HEK293 (cell line): ENCODE data around the gene G3BP1.
"Not testable (repeated sequence)": the region's sequence is repeated elsewhere in the genome, so short reads cannot be mapped to it uniquely, and the experiment has no call there.

Experiments
- CTCF ChIA-PET: fragments of 350-600 bp; formaldehyde crosslinking; extraction: SDS; loops from one replicate; lab custom pipeline; 2021; ENCODE audit warnings: antibody characterized with exemption; lab: Yijun Ruan, JAX
- POLR2A ChIA-PET: fragments of 300-600 bp; formaldehyde crosslinking; extraction: SDS; loops from one replicate; lab custom pipeline; 2020; ENCODE audit warnings: antibody characterized with exemption, inconsistent platforms; lab: Yijun Ruan, JAX
- H3K27ac ChIP-seq: fragments of 200-500 bp; sonication (Bioruptor generic); 2 replicates; pipeline ENCODE4 v1.5.1; 2014; ENCODE audit warnings: low read depth, low read length, control low read depth, inconsistent platforms; ENCODE audit errors: extremely low read depth
- H3K36me3 ChIP-seq, 2 experiments: fragments of 200-500 bp in 1 of 2; sonication (Bioruptor generic) in 1 of 2; 1 replicate in 1 of 2; 2 replicates in 1 of 2; pipeline ENCODE4 v1.5.1; 2014 to 2017; ENCODE audit warnings: inconsistent platforms in 2 of 2, low read length in 2 of 2; ENCODE audit not compliant: control insufficient read depth in 2 of 2, insufficient read depth in 1 of 2
- H3K4me1 ChIP-seq: fragments of 200-500 bp; sonication (Bioruptor generic); 2 replicates; pipeline ENCODE4 v1.5.1; 2014; ENCODE audit warnings: mild to moderate bottlenecking, low read length, inconsistent platforms; ENCODE audit not compliant: control insufficient read depth, insufficient read depth
- H3K4me3 ChIP-seq: 2 replicates; pipeline ENCODE4 v1.5.1; 2011; ENCODE audit warnings: low read depth, mild to moderate bottlenecking, control low read depth, low read length, moderate library complexity
- H3K9me3 ChIP-seq: fragments of 200-500 bp; sonication (Bioruptor generic); 2 replicates; pipeline ENCODE4 v1.5.1; 2014; ENCODE audit warnings: low read depth, low read length, inconsistent platforms; ENCODE audit not compliant: control insufficient read depth, insufficient read depth
- GLI2 ChIP-seq: fragments of 450-650 bp; formaldehyde crosslinking; IDR thresholded peaks from 2 replicates; pipeline ENCODE4; 2017; ENCODE audit warnings: missing biosample characterization, missing genetic modification characterization, low read depth, borderline replicate concordance
- ZFP69B ChIP-seq: fragments of 450-650 bp; formaldehyde crosslinking; IDR thresholded peaks from 2 replicates; pipeline ENCODE4 v1.5.1; 2016; ENCODE audit warnings: missing biosample characterization, missing genetic modification characterization
- ZNF146 ChIP-seq: fragments of 450-650 bp; formaldehyde crosslinking; IDR thresholded peaks from 2 replicates; pipeline ENCODE4 v1.5.1; 2016; ENCODE audit warnings: missing biosample characterization, missing genetic modification characterization
- ZNF335 ChIP-seq: fragments of 450-650 bp; formaldehyde crosslinking; conservative IDR thresholded peaks from 2 replicates; pipeline ENCODE4 v1.5.1; 2016; ENCODE audit warnings: missing biosample characterization, missing genetic modification characterization
- ZNF776 ChIP-seq: fragments of 450-650 bp; formaldehyde crosslinking; IDR thresholded peaks from 2 replicates; pipeline ENCODE4 v1.5.0; 2017; ENCODE audit warnings: missing biosample characterization, missing genetic modification characterization, borderline replicate concordance
- TF ChIP-seq, protein P1 (sequence below): fragments of 450-650 bp; formaldehyde crosslinking; IDR thresholded peaks from 2 replicates; pipeline ENCODE4 v1.5.1; 2017; ENCODE audit warnings: missing biosample characterization, missing genetic modification characterization

G3BP1 gene

GRCh38 chr5:151856861-151857260 lies 85.1 kb downstream of the G3BP1 start:
- TF ChIP-seq, protein P1, sequence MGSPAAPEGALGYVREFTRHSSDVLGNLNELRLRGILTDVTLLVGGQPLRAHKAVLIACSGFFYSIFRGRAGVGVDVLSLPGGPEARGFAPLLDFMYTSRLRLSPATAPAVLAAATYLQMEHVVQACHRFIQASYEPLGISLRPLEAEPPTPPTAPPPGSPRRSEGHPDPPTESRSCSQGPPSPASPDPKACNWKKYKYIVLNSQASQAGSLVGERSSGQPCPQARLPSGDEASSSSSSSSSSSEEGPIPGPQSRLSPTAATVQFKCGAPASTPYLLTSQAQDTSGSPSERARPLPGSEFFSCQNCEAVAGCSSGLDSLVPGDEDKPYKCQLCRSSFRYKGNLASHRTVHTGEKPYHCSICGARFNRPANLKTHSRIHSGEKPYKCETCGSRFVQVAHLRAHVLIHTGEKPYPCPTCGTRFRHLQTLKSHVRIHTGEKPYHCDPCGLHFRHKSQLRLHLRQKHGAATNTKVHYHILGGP (tag by site-specific recombination), result no peak
- TF ChIP-seq GLI2 (tag by site-specific recombination), result no peak
- no peak for TF ChIP-seq ZNF335 (tag by site-specific recombination)
- TF ChIP-seq ZNF776, result no peak
- TF ChIP-seq ZFP69B (tag by site-specific recombination), result no peak
- H3K36me3 ChIP-seq, result no peaks in the 10 kb centered on the region
- ChIA-PET CTCF (no interaction called here), POLR2A (no interaction called here)
- H3K27ac ChIP-seq, result no peak overlapping the region
- no peaks in the 10 kb centered on the region for H3K9me3 ChIP-seq
- H3K4me1 ChIP-seq, result no peaks in the 10 kb centered on the region
- no peak overlapping the region for H3K4me3 ChIP-seq

- H3K4me3 ChIP-seq, H3K9me3 ChIP-seq, H3K27ac ChIP-seq, POLR2A ChIA-PET, CTCF ChIA-PET, H3K36me3 ChIP-seq: not testable (repeated sequence)
- peak; percentile 97 for TF ChIP-seq ZNF146
- H3K4me1 ChIP-seq, result peaks cover 11% of the 10 kb centered on the region
These were observed 89.1 kb downstream of the G3BP1 start for GRCh38 chr5:151860867-151861266.
